ENCODE results near the gene PHLPP1.

GRCh38 chr18:62856294-62856693 is 141.0 kb downstream of the PHLPP1 start:
- TF ChIP-seq POLR2A (IDR thresholded peaks at IDR 0.05): no peak
- no peak for TF ChIP-seq CTCF (IDR thresholded peaks at IDR 0.05)

Measured in ovary (tissue), 3 donors.